Neuronal stem cell (in vitro differentiated cells): ENCODE data around the gene ATG16L2.

Experiments
- DNase-seq: peaks from one replicate; pipeline ENCODE4 v3.0.0-alpha.2; 2013; ENCODE audit warnings: low spot score
- H2AFZ ChIP-seq: one replicate; pipeline ENCODE4 v1.6.1; 2013; ENCODE audit warnings: mild to moderate bottlenecking, low read length, inconsistent platforms
- H2AK5ac ChIP-seq: 2 replicates; pipeline ENCODE4 v1.6.1; 2013; ENCODE audit warnings: low read depth, mild to moderate bottlenecking, inconsistent platforms, low read length, moderate library complexity, mixed read lengths
- H2BK120ac ChIP-seq: 2 replicates; pipeline ENCODE4 v1.6.1; 2013; ENCODE audit warnings: low read depth, mild to moderate bottlenecking, inconsistent platforms, low read length, moderate library complexity, mixed read lengths
- H2BK12ac ChIP-seq: one replicate; pipeline ENCODE4 v1.6.1; 2013; ENCODE audit warnings: low read length, inconsistent platforms
- H2BK15ac ChIP-seq: 2 replicates; pipeline ENCODE4 v1.6.1; 2013; ENCODE audit warnings: mild to moderate bottlenecking, low read length, inconsistent platforms, mixed read lengths
- H2BK5ac ChIP-seq: one replicate; pipeline ENCODE4 v1.6.1; 2013; ENCODE audit warnings: inconsistent platforms, mild to moderate bottlenecking, low read length, moderate library complexity
- H3K14ac ChIP-seq: one replicate; pipeline ENCODE4 v1.6.1; 2013; ENCODE audit warnings: low read length, inconsistent platforms
- H3K18ac ChIP-seq: 2 replicates; pipeline ENCODE4 v1.6.1; 2013; ENCODE audit warnings: low read length, inconsistent platforms
- H3K23ac ChIP-seq: 2 replicates; pipeline ENCODE4 v1.6.1; 2013; ENCODE audit warnings: low read depth, mild to moderate bottlenecking, mixed read lengths, low read length, inconsistent platforms; ENCODE audit not compliant: poor library complexity
- H3K27ac ChIP-seq: replicated peaks from 3 replicates; pipeline ENCODE4 v1.5.1; 2013; ENCODE audit warnings: low read length, inconsistent platforms
- H3K27me3 ChIP-seq, 3 experiments: 2 replicates each; pipeline ENCODE4 v1.6.1; 2013; ENCODE audit warnings: low read length in 3 of 3, mild to moderate bottlenecking in 2 of 3, inconsistent platforms in 1 of 3, low read depth in 1 of 3, mixed read lengths in 1 of 3, moderate library complexity in 1 of 3; ENCODE audit not compliant: control insufficient read depth in 3 of 3, insufficient read depth in 3 of 3
- H3K36me3 ChIP-seq, 2 donors: replicated peaks in 1 of 2; 2 replicates each; pipeline ENCODE4 v1.6.1; 2013; ENCODE audit warnings: low read length in 2 of 2; ENCODE audit not compliant: control insufficient read depth in 2 of 2, insufficient read depth in 2 of 2
- H3K4ac ChIP-seq: 2 replicates; pipeline ENCODE4 v1.6.1; 2013; ENCODE audit warnings: inconsistent platforms, mild to moderate bottlenecking, low read length, moderate library complexity
- H3K4me1 ChIP-seq, 2 donors: 1 replicate in 1 of 2; 2 replicates in 1 of 2; pipeline ENCODE4 v1.6.1; 2013; ENCODE audit warnings: low read length in 2 of 2, low read depth in 1 of 2; ENCODE audit not compliant: control insufficient read depth in 2 of 2, insufficient read depth in 1 of 2
- H3K4me2 ChIP-seq: one replicate; pipeline ENCODE4 v1.6.1; 2013; ENCODE audit warnings: mild to moderate bottlenecking, low read length, inconsistent platforms; ENCODE audit not compliant: insufficient read depth, poor library complexity, severe bottlenecking
- H3K4me3 ChIP-seq, 2 donors: 2 replicates each; pipeline ENCODE4 v1.5.1; 2013; ENCODE audit warnings: low read length in 2 of 2, mild to moderate bottlenecking in 2 of 2, inconsistent platforms in 1 of 2, moderate library complexity in 1 of 2
- H3K79me1 ChIP-seq: one replicate; pipeline ENCODE4 v1.6.1; 2013; ENCODE audit warnings: low read depth, mild to moderate bottlenecking, inconsistent platforms, low read length, moderate library complexity
- H3K9ac ChIP-seq: one replicate; pipeline ENCODE4 v1.6.1; 2013; ENCODE audit warnings: mild to moderate bottlenecking, low read depth, low read length, inconsistent platforms; ENCODE audit not compliant: poor library complexity
- H3K9me3 ChIP-seq, 2 donors: replicated peaks in 1 of 2; 2 replicates each; pipeline versions ENCODE3 to v1.6.1; 2013; ENCODE audit warnings: low read length in 2 of 2, mild to moderate bottlenecking in 2 of 2, inconsistent platforms in 1 of 2, low read depth in 1 of 2, mixed read lengths in 1 of 2, moderate library complexity in 1 of 2; ENCODE audit not compliant: control insufficient read depth in 2 of 2, insufficient read depth in 1 of 2
- H4K8ac ChIP-seq: one replicate; pipeline ENCODE4 v1.6.1; 2013; ENCODE audit warnings: low read depth, mild to moderate bottlenecking, inconsistent platforms, low read length, moderate library complexity
- H4K91ac ChIP-seq: one replicate; pipeline ENCODE4 v1.6.1; 2013; ENCODE audit warnings: low read length, low read depth, mild to moderate bottlenecking, inconsistent platforms; ENCODE audit not compliant: poor library complexity
- WGBS, 2 donors: extraction: QIAGEN DNeasy Blood & Tissue Kit; methylation state at CpG; one replicate each; pipeline ENCODE4 v1.1.7; 2013; ENCODE audit warnings: missing lambda C conversion rate in 2 of 2, mixed read lengths in 1 of 2; ENCODE audit not compliant: insufficient read length in 2 of 2, insufficient replicate concordance in 1 of 2; ENCODE audit errors: extremely low coverage in 2 of 2; 5-methylcytosine and 5-hydroxymethylcytosine counted together

Gene ATG16L2

GRCh38 chr11:72793425-72794367, 20.5 kb upstream of the ATG16L2 start, which contains the start of gene STARD10:
STARD10 (minus strand) TSS chr11:72794047; CDS start chr11:72781181, 12,866 bp downstream.
- peak; percentile 95 for DNase-seq
- H3K4me3 ChIP-seq, result peak within 1 kb of the TSS; percentile 70 to 93
- H3K4me2 ChIP-seq, result peak within 1 kb of the TSS; percentile 32
- peak within 1 kb of the TSS; percentile 33 for H4K91ac ChIP-seq
- peak within 1 kb of the TSS; percentile 76 for H2BK5ac ChIP-seq
- peak within 1 kb of the TSS; percentile 72 for H3K14ac ChIP-seq
- H3K79me1 ChIP-seq, result no peaks in the 10 kb centered on the region
- H3K4ac ChIP-seq, result no peak within 1 kb of the TSS
- H2AFZ ChIP-seq, result peak within 1 kb of the TSS; percentile 94
- no peak within 1 kb of the TSS for H2AK5ac ChIP-seq
- peak within 1 kb of the TSS; percentile 70 for H4K8ac ChIP-seq
- H3K9me3 ChIP-seq, result no peaks in the 10 kb centered on the region
- no peaks in the 10 kb centered on the region for H3K36me3 ChIP-seq
- peak within 1 kb of the TSS; percentile 76 for H3K23ac ChIP-seq
- H2BK15ac ChIP-seq, result no peak within 1 kb of the TSS
- peak within 1 kb of the TSS; percentile 91 for H3K9ac ChIP-seq
- whole genome bisulfite sequencing, 2 donors, result no CpG with 5 or more reads among the region's 55 CpGs
- no peak within 1 kb of the TSS for H2BK12ac ChIP-seq
- no peaks in the 10 kb centered on the region for H3K27me3 ChIP-seq
- H3K18ac ChIP-seq, result peak within 1 kb of the TSS; percentile 96
- H3K4me1 ChIP-seq, result peaks cover 13 to 18% of the 10 kb centered on the region in 2 donors
- H3K27ac ChIP-seq, result peak within 1 kb of the TSS; percentile 70
- no peak within 1 kb of the TSS for H2BK120ac ChIP-seq

DNA sequence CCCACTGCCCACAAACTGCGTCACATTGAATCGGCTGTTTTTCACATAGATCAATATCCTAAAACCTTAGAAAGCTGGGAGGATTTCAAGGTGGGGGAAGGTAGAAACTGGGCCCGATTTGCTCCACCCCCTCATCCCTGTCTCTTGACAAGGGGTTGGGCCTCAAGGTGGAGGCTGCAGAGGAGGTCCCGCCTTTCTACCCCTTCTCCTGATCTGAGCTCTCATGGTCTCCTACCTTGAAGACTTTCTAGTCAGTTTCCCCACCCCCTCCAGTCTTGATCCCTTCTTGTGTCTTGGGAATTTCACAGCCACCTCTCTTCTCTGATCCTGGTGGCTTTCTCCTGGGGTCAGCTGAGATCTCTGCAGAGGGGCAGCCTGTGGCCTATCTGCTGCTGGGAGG, 15.8 kb upstream of the ATG16L2 start:
- H3K23ac ChIP-seq, result no peak overlapping the region
- no peak overlapping the region for H3K9ac ChIP-seq
- peak overlapping the region; percentile 20 for H2BK5ac ChIP-seq
- H2AFZ ChIP-seq, result peak overlapping the region; percentile 67
- no peak overlapping the region for H3K14ac ChIP-seq
- no peak overlapping the region for H2BK15ac ChIP-seq
- no peak overlapping the region for H4K8ac ChIP-seq
- no peak overlapping the region for H3K4me2 ChIP-seq
- peaks cover under 1 to 10% of the 10 kb centered on the region in 2 donors for H3K4me1 ChIP-seq
- no peak overlapping the region for H4K91ac ChIP-seq
- WGBS, 2 donors, result no CpG with 5 or more reads among the region's 4 CpGs
- H3K18ac ChIP-seq, result no peak overlapping the region
- H2BK120ac ChIP-seq, result no peak overlapping the region
- no peak overlapping the region for H3K27ac ChIP-seq
- no peak overlapping the region for H3K4me3 ChIP-seq
- no peak for DNase-seq
- H2AK5ac ChIP-seq, result no peak overlapping the region
- no peaks in the 10 kb centered on the region for H3K36me3 ChIP-seq
- H3K27me3 ChIP-seq, result no peaks in the 10 kb centered on the region
- H3K4ac ChIP-seq, result no peak overlapping the region
- no peak overlapping the region for H2BK12ac ChIP-seq
- H3K9me3 ChIP-seq, result no peaks in the 10 kb centered on the region
- no peaks in the 10 kb centered on the region for H3K79me1 ChIP-seq

- Histone ChIP-seq H3K4me1 (peaks cover 0 to 6% of the 10 kb centered on the region in 2 donors), H3K23ac (no peak overlapping the region), H4K8ac (no peak overlapping the region), H3K9ac (no peak overlapping the region), H3K9me3 (no peaks in the 10 kb centered on the region), H2BK12ac (no peak overlapping the region), H2AK5ac (no peak overlapping the region), H2BK15ac (no peak overlapping the region), H4K91ac (no peak overlapping the region), H3K27me3 (no peaks in the 10 kb centered on the region), H2AFZ (no peak overlapping the region), H3K4me3 (no peak overlapping the region), H3K79me1 (no peaks in the 10 kb centered on the region), H3K14ac (no peak overlapping the region), H3K4ac (no peak overlapping the region), H3K4me2 (no peak overlapping the region), H2BK120ac (no peak overlapping the region), H3K27ac (no peak overlapping the region), H3K18ac (no peak overlapping the region), H3K36me3 (peaks cover 0 to 2% of the 10 kb centered on the region in 2 donors), H2BK5ac (no peak overlapping the region)
- no peak for DNase-seq
- no CpG with 5 or more reads among the region's 4 CpGs for WGBS, 2 donors
Observed at GRCh38 chr11:72799441-72799840, 14.8 kb upstream of the ATG16L2 start.

DNA sequence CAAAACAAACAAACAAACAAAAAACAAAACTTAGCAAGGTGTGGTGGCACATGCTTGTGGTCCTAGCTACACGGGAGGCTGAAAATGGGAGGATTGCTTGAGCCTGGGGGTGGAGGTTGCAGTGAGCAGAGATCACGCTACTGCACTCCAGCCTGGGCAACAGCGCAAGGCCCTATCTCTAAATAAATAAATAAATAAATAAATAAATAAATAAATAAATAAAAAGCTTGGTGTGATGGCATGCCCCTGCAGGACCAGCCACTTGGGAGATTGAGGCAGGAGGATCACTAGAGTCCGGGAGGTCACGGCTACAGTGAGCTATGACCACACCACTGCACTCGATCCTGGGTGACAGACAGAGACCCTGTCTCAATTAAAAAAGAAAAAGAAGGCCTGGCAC, 11.4 kb upstream of the ATG16L2 start:
- Histone ChIP-seq H3K27me3 (no peaks in the 10 kb centered on the region), H3K4me2 (no peak overlapping the region), H2BK5ac (no peak overlapping the region), H3K79me1 (no peaks in the 10 kb centered on the region), H3K4me1 (peaks cover 0 to 2% of the 10 kb centered on the region in 2 donors), H3K4ac (no peak overlapping the region), H3K27ac (no peak overlapping the region), H2BK15ac (no peak overlapping the region), H2BK12ac (no peak overlapping the region), H3K9me3 (no peaks in the 10 kb centered on the region), H3K36me3 (peaks cover 0 to 2% of the 10 kb centered on the region in 2 donors), H2AK5ac (no peak overlapping the region), H3K23ac (no peak overlapping the region), H4K91ac (no peak overlapping the region), H3K9ac (no peak overlapping the region), H2BK120ac (no peak overlapping the region), H4K8ac (no peak overlapping the region), H3K4me3 (no peak overlapping the region), H2AFZ (no peak overlapping the region), H3K14ac (no peak overlapping the region), H3K18ac (no peak overlapping the region)
- no CpG with 5 or more reads among the region's 6 CpGs for WGBS, 2 donors
- no peak for DNase-seq
